ENCODE results near the gene DNLZ.

DNA sequence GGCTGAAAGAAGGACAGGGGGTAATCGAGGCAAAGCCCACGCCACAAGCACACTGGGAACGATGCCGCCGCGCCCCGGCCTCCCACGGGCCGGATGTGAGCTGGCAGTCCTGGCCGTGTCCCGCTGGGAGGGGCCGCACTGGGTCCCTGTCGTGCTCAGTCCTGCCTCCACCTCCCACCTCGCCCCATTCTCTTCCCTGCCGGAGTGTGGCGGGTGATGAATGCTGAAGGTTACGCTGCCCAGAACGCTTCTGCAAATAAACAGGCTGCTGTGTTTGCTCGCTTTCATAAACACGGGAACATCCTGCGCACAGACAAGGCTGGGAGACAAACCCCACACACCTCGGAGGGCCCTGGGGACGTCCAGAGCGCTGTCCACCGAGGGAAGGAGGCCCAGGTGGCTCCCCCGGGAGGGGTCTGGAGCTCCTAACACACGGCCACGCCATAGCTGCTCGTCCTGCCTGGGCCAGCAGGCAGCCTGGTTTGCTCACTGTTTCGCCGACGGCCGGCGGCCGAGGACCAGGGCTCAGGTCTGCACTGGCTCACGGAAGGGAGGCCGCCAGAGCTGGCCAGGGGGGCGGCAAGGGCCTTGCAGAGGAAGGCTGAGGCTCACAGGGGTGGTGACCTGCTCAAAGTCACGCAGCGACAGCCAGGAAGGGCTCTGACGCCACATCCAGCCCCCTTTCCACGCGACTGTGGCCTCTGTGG, 2.3 kb downstream of the DNLZ start:
- TF ChIP-seq POLR2A (IDR thresholded peaks at IDR 0.05; ENCODE audit: low read length) (no peak), GATA1 (IDR thresholded peaks at IDR 0.05; ENCODE audit: low read depth, low read length) (no peak)
